CD4-positive, CD25-positive, alpha-beta regulatory T cell (primary cell): Measurements from ENCODE around the gene C17orf114.

ENCODE experiments used
- ATAC-seq, 2 donors: fragments of 150-1000 bp; cut with Tn5 transposase; one replicate each; pipeline ENCODE4 v1.10.0; 2021; ENCODE audit warnings: low read depth in 2 of 2, moderate number of reproducible peaks in 2 of 2, moderate library complexity in 1 of 2
- DNase-seq, 3 donors: peaks; one replicate each; pipeline versions ENCODE4 v3.0.0 to v3.0.0-alpha.2; 2012 to 2022; ENCODE audit warnings: mixed read lengths in 1 of 3
- H3K27ac ChIP-seq: one replicate; pipeline ENCODE4 v1.7.0; 2013; ENCODE audit warnings: mild to moderate bottlenecking, low read length; ENCODE audit not compliant: insufficient read depth, poor library complexity, severe bottlenecking
- H3K27me3 ChIP-seq: one replicate; pipeline ENCODE4 v1.7.0; 2013; ENCODE audit warnings: low read length; ENCODE audit not compliant: control insufficient read depth, insufficient read depth
- H3K36me3 ChIP-seq: one replicate; pipeline ENCODE4 v1.7.0; 2013; ENCODE audit warnings: mild to moderate bottlenecking, low read length, moderate library complexity; ENCODE audit not compliant: control insufficient read depth, insufficient read depth
- H3K4me1 ChIP-seq: 2 replicates; pipeline ENCODE4 v1.7.0; 2013; ENCODE audit warnings: mild to moderate bottlenecking, low read length; ENCODE audit not compliant: insufficient read depth, control insufficient read depth, poor library complexity, severe bottlenecking
- H3K4me3 ChIP-seq: one replicate; pipeline ENCODE4 v1.7.0; 2013; ENCODE audit warnings: low read depth, mild to moderate bottlenecking, low read length, moderate library complexity
- H3K9me3 ChIP-seq, 2 experiments: 1 replicate in 1 of 2; 2 replicates in 1 of 2; pipeline ENCODE4 v1.7.0; 2013; ENCODE audit warnings: low read length in 2 of 2, mild to moderate bottlenecking in 1 of 2, moderate library complexity in 1 of 2; ENCODE audit not compliant: control insufficient read depth in 2 of 2
- H3K27ac Mint-ChIP-seq, 3 donors: one replicate each; pipeline ENCODE4 v1.8.0; 2020 to 2022; ENCODE audit warnings: mild to moderate bottlenecking in 3 of 3, mixed read lengths in 3 of 3, moderate library complexity in 2 of 3
- H3K27me3 Mint-ChIP-seq: one replicate; pipeline ENCODE4 v1.8.0; 2022; ENCODE audit warnings: mild to moderate bottlenecking, mixed read lengths
- H3K36me3 Mint-ChIP-seq: one replicate; pipeline ENCODE4 v1.8.0; 2020; ENCODE audit warnings: mixed read lengths
- H3K4me1 Mint-ChIP-seq, 4 donors: one replicate each; pipeline ENCODE4 v1.8.0; 2020 to 2022; ENCODE audit warnings: mixed read lengths in 4 of 4, mild to moderate bottlenecking in 1 of 4
- H3K4me3 Mint-ChIP-seq, 4 donors: one replicate each; pipeline ENCODE4 v1.8.0; 2020 to 2022; ENCODE audit warnings: mild to moderate bottlenecking in 4 of 4, mixed read lengths in 4 of 4, moderate library complexity in 3 of 4
- H3K9me3 Mint-ChIP-seq, 7 donors: one replicate each; pipeline ENCODE4 v1.8.0; 2020 to 2022; ENCODE audit warnings: mixed read lengths in 7 of 7, mild to moderate bottlenecking in 3 of 7, moderate library complexity in 2 of 7

Gene C17orf114

DNA sequence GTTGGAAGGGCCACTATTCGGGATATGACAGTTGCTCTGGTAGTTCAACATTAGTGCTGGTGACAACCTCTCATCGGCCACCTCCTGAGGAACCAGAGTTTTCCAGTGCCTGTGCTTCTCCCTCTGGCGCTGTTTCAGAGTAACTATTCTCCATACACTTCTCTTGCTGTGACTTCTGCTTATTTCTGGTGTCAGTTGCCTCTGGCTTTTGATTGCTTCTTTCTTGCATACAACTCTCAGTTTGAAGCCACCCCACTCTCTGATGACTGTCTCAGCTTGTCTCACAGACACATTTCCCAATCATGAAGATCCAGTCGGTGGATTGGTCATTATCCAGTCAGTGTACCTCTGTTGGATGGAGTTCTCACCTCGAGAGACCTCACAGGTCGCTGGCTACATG lies 33.8 kb downstream of the C17orf114 start:
- no peak overlapping the region for H3K4me3 ChIP-seq
- Mint-ChIP-seq H3K4me1 (peaks cover 0 to 9% (median 6%) of the 10 kb centered on the region in 4 donors), H3K9me3 (no peaks in the 10 kb centered on the region), H3K4me3 (no peak overlapping the region), H3K36me3 (no peaks in the 10 kb centered on the region), H3K27me3 (peaks cover 8% of the 10 kb centered on the region), H3K27ac (peak overlapping the region in 1 of 3 donors; percentile 58)
- no peaks in the 10 kb centered on the region for H3K27me3 ChIP-seq
- H3K4me1 ChIP-seq, result peaks cover 5% of the 10 kb centered on the region
- DNase-seq (no peak), ATAC-seq (no peak)
- H3K27ac ChIP-seq, result no peak overlapping the region
- no peaks in the 10 kb centered on the region for H3K36me3 ChIP-seq
- no peaks in the 10 kb centered on the region for H3K9me3 ChIP-seq

DNA sequence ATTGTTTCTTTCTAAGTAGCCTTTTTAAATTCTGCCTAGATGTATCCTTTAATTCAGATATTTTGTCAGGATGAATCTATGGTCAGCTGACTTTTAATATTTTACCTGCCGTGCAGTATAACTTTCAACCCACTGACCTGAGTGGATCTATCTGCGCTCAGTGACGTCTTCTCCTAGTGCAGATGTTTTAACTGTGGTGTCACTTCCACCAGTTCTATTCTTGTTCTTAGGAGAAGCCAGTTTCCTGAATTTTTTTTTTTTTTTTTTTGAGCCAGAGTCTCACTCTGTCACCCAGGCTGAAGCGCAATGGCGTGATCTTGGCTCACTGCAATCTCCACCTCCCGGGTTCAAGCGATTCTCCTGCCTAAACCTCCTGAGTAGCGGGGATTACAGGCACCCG lies 35.4 kb downstream of the C17orf114 start:
- H3K36me3 ChIP-seq, result no peaks in the 10 kb centered on the region
- H3K4me1 ChIP-seq, result peaks cover 4% of the 10 kb centered on the region
- no peak overlapping the region for H3K4me3 ChIP-seq
- no peak overlapping the region for H3K27ac Mint-ChIP-seq
- no peaks in the 10 kb centered on the region for H3K36me3 Mint-ChIP-seq
- peaks cover 0 to 7% (median 4%) of the 10 kb centered on the region in 4 donors for H3K4me1 Mint-ChIP-seq
- H3K4me3 Mint-ChIP-seq, result no peak overlapping the region
- peaks cover 12% of the 10 kb centered on the region for H3K27me3 Mint-ChIP-seq
- ATAC-seq (no peak), DNase-seq (no peak)
- no peaks in the 10 kb centered on the region for H3K9me3 Mint-ChIP-seq
- H3K27ac ChIP-seq, result no peak overlapping the region
- H3K27me3 ChIP-seq, result no peaks in the 10 kb centered on the region
- H3K9me3 ChIP-seq, result no peaks in the 10 kb centered on the region

DNA sequence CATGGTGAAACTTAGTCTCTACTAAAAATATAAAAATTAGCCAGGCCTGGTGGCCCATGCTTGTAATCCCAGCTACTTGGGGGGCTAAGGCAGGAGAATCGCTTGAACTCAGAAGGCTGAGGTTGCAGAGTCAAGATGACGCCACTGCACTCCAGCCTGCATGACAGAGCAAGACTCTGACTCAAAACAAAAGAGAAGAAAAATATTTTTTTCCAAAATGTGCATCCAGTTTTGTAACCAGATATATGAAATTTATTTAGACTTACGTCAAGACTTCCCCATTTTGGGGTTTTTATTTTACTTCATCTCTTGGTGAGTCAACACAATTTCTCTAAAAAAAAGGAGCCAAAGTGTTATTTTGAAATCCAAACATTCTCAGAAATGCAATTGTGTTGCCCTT lies 35.9 kb downstream of the C17orf114 start:
- Mint-ChIP-seq H3K4me1 (peaks cover 0 to 2% (median under 1%) of the 10 kb centered on the region in 4 donors), H3K4me3 (no peak overlapping the region), H3K36me3 (no peaks in the 10 kb centered on the region), H3K9me3 (no peaks in the 10 kb centered on the region), H3K27me3 (peaks cover 13% of the 10 kb centered on the region), H3K27ac (no peak overlapping the region)
- no peak overlapping the region for H3K27ac ChIP-seq
- ATAC-seq (no peak), DNase-seq (no peak)
- H3K4me3 ChIP-seq, result no peak overlapping the region
- H3K4me1 ChIP-seq, result no peaks in the 10 kb centered on the region
- H3K36me3 ChIP-seq, result no peaks in the 10 kb centered on the region
- no peaks in the 10 kb centered on the region for H3K9me3 ChIP-seq
- H3K27me3 ChIP-seq, result no peaks in the 10 kb centered on the region

DNA sequence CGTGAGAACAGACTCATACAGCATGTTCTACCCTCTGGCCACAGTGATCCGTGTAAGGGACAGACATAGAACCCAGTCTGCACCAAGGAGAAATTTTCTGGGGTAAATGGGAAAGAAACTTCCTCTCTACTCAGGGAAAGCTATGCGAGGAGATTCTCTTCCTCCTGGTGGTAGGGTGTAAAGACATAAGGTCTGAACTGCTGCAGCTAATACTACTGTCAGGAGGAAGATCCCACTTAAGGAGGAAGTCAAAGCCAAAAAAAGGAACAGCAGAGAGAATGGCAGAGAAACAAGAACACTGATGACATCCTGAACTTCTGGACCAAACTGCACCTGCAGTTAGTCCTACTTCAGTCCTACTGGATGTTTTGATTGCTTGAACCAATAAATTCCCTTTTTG lies 37.5 kb downstream of the C17orf114 start:
- Histone ChIP-seq H3K4me3 (no peak overlapping the region), H3K27ac (no peak overlapping the region), H3K9me3 (no peaks in the 10 kb centered on the region), H3K27me3 (no peaks in the 10 kb centered on the region), H3K36me3 (no peaks in the 10 kb centered on the region), H3K4me1 (no peaks in the 10 kb centered on the region)
- Mint-ChIP-seq H3K36me3 (no peaks in the 10 kb centered on the region), H3K27me3 (peaks cover 25% of the 10 kb centered on the region), H3K9me3 (no peaks in the 10 kb centered on the region), H3K27ac (no peak overlapping the region), H3K4me3 (no peak overlapping the region), H3K4me1 (no peaks in the 10 kb centered on the region)
- DNase-seq (no peak), ATAC-seq (no peak)

DNA sequence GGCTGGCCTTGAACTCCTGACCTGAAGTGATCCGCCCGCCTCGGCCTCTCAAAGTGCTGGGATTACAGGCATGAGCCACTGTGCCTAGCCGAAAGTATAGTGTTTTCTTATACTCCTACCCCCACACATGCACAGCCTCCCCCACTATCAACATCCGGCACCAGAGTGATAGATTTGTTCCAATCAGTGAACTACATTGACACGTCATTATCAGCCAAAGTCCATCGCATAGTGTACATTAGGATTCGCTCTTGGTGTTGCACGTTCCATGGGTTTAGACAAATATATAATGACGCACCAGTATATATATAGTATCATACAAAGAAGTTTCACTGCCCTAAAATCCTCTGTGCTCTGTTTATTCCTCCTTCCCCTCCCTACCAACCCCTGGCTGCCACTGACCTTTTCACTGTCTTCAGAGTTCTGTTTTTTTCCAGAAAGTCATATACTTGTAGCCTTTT lies 42.3 kb downstream of the C17orf114 start:
- H3K27ac Mint-ChIP-seq, result no peak overlapping the region
- H3K36me3 Mint-ChIP-seq, result no peaks in the 10 kb centered on the region
- H3K27me3 Mint-ChIP-seq, result peaks cover 49% of the 10 kb centered on the region
- no peak for ATAC-seq
- H3K9me3 ChIP-seq, result no peaks in the 10 kb centered on the region
- H3K4me3 ChIP-seq, result no peak overlapping the region
- no peak overlapping the region for H3K4me3 Mint-ChIP-seq
- no peaks in the 10 kb centered on the region for H3K27me3 ChIP-seq
- no peak overlapping the region for H3K27ac ChIP-seq
- no peak for DNase-seq
- no peaks in the 10 kb centered on the region for H3K4me1 Mint-ChIP-seq
- no peaks in the 10 kb centered on the region for H3K9me3 Mint-ChIP-seq
- H3K36me3 ChIP-seq, result no peaks in the 10 kb centered on the region
- no peaks in the 10 kb centered on the region for H3K4me1 ChIP-seq

DNA sequence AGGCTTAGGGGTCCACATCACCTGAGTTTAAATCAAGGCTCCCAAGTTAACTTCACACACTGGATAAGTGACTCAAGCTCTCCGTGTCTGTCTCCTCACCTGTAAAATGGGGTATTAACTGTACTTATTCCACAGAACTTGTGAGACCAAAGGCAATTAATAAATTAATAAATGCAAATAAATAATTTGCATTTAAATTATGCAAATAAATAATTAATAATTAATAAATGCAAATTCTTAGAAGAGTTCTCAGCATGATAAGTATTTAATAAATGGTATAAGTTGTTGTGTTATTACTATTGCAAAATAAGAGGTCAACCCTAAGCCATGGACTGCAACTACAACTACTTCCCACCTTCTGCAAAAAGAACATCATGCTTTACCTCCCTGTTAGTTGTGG lies 48.7 kb downstream of the C17orf114 start:
- Mint-ChIP-seq H3K27me3 (peaks cover 56% of the 10 kb centered on the region), H3K9me3 (no peaks in the 10 kb centered on the region), H3K4me3 (no peak overlapping the region), H3K27ac (no peak overlapping the region), H3K36me3 (no peaks in the 10 kb centered on the region), H3K4me1 (peaks cover 0 to 6% (median 2%) of the 10 kb centered on the region in 4 donors)
- Histone ChIP-seq H3K27me3 (peaks cover 6% of the 10 kb centered on the region), H3K4me3 (no peak overlapping the region), H3K9me3 (no peaks in the 10 kb centered on the region), H3K4me1 (no peaks in the 10 kb centered on the region), H3K27ac (no peak overlapping the region), H3K36me3 (no peaks in the 10 kb centered on the region)
- ATAC-seq (no peak), DNase-seq (no peak)

DNA sequence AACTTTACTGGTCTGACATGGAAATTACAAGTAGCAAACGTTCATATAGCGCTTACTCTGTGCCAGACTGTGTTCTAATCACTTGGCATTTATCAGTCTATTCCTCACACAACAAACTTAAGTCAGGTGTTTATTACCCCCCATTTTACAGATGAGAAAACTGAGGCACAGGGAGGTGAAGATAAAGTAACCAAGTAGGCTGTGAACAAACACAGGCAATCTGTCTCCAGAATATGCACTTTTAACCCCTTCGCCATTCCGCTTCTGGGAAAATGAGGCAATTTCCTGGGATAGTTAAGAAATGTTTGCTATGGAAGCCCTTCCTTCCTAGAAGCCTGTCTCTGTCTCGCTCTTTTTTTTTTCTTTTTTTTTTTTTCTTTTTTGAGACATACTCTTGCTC lies 50.2 kb downstream of the C17orf114 start:
- no peak overlapping the region for H3K27ac ChIP-seq
- H3K9me3 ChIP-seq, result no peaks in the 10 kb centered on the region
- peaks cover 5% of the 10 kb centered on the region for H3K4me1 ChIP-seq
- no peak for ATAC-seq
- H3K27me3 Mint-ChIP-seq, result peaks cover 52% of the 10 kb centered on the region
- no peak overlapping the region for H3K27ac Mint-ChIP-seq
- no peaks in the 10 kb centered on the region for H3K36me3 Mint-ChIP-seq
- no peak overlapping the region for H3K4me3 ChIP-seq
- H3K36me3 ChIP-seq, result no peaks in the 10 kb centered on the region
- no peak for DNase-seq
- H3K4me3 Mint-ChIP-seq, result no peak overlapping the region
- H3K9me3 Mint-ChIP-seq, result no peaks in the 10 kb centered on the region
- H3K4me1 Mint-ChIP-seq, result peaks cover 0 to 15% (median 9%) of the 10 kb centered on the region in 4 donors
- H3K27me3 ChIP-seq, result peaks cover 7% of the 10 kb centered on the region
